Chondrocyte (in vitro differentiated cells): ENCODE measurements around the gene PCBP4. TPM values are rescaled to one million over a fixed set of nuclear protein-coding genes. Genes with fewer than 3 reads are reported as not detected.

Experiments used
- DNase-seq: peaks from one replicate; pipeline ENCODE4 v3.0.0; 2021; ENCODE audit warnings: mixed read lengths, low spot score
- H3K27ac Mint-ChIP-seq: one replicate; pipeline ENCODE4 v1.8.0; 2021; ENCODE audit warnings: mild to moderate bottlenecking, moderate library complexity, mixed read lengths; ENCODE audit not compliant: unreplicated experiment
- H3K27me3 Mint-ChIP-seq: 2 replicates; pipeline ENCODE4 v1.8.0; 2021; ENCODE audit warnings: low read depth, mixed read lengths
- H3K36me3 Mint-ChIP-seq: 2 replicates; pipeline ENCODE4 v1.8.0; 2021; ENCODE audit warnings: low read depth, mixed read lengths
- H3K4me1 Mint-ChIP-seq: 2 replicates; pipeline ENCODE4 v1.8.0; 2021; ENCODE audit warnings: low read depth, mild to moderate bottlenecking, mixed read lengths
- H3K4me3 Mint-ChIP-seq: one replicate; pipeline ENCODE4 v1.8.0; 2021; ENCODE audit warnings: mild to moderate bottlenecking, moderate library complexity, mixed read lengths; ENCODE audit not compliant: unreplicated experiment
- H3K9me3 Mint-ChIP-seq: 2 replicates; pipeline ENCODE4 v1.8.0; 2021; ENCODE audit warnings: low read depth, mixed read lengths
- CTCF ChIP-seq: fragments of 200-600 bp; sonication (generic); IDR thresholded peaks from 2 replicates; pipeline ENCODE4 v1.5.0; 2021; ENCODE audit warnings: antibody characterized with exemption, mild to moderate bottlenecking, moderate library complexity
- total RNA-seq: library from RNA; stranded (reverse); gene quantifications from 3 replicates; pipeline ENCODE4 v1.2.1, GENCODE V29; 2021

Gene PCBP4
- total RNA-seq, 1 donor from 2014 or later, result 63.8 TPM

- DNase-seq, result no peak
- peaks cover 26% of the 10 kb centered on the region for H3K36me3 Mint-ChIP-seq
- no peak overlapping the region for H3K4me3 Mint-ChIP-seq
- no peaks in the 10 kb centered on the region for H3K27me3 Mint-ChIP-seq
- H3K9me3 Mint-ChIP-seq, result no peaks in the 10 kb centered on the region
- no peak for TF ChIP-seq CTCF
- H3K4me1 Mint-ChIP-seq, result peaks cover 33% of the 10 kb centered on the region
- H3K27ac Mint-ChIP-seq, result no peak overlapping the region
Observed at GRCh38 chr3:51938780-51939425, 28.4 kb downstream of the PCBP4 start.

GRCh38 chr3:51937611-51938450 lies 29.4 kb downstream of the PCBP4 start:
- peaks cover 29% of the 10 kb centered on the region for H3K4me1 Mint-ChIP-seq
- H3K9me3 Mint-ChIP-seq, result no peaks in the 10 kb centered on the region
- no peak for DNase-seq
- no peak overlapping the region for H3K27ac Mint-ChIP-seq
- no peak overlapping the region for H3K4me3 Mint-ChIP-seq
- H3K27me3 Mint-ChIP-seq, result no peaks in the 10 kb centered on the region
- H3K36me3 Mint-ChIP-seq, result peaks cover 28% of the 10 kb centered on the region
- TF ChIP-seq CTCF, result no peak

GRCh38 chr3:51937014-51937413 lies 30.2 kb downstream of the PCBP4 start:
- DNase-seq, result no peak
- no peaks in the 10 kb centered on the region for H3K27me3 Mint-ChIP-seq
- H3K36me3 Mint-ChIP-seq, result peaks cover 28% of the 10 kb centered on the region
- TF ChIP-seq CTCF, result no peak
- peaks cover 22% of the 10 kb centered on the region for H3K4me1 Mint-ChIP-seq
- H3K4me3 Mint-ChIP-seq, result no peak overlapping the region
- no peaks in the 10 kb centered on the region for H3K9me3 Mint-ChIP-seq
- H3K27ac Mint-ChIP-seq, result no peak overlapping the region

GRCh38 chr3:51935886-51936755 lies 31.1 kb downstream of the PCBP4 start:
- Mint-ChIP-seq H3K9me3 (no peaks in the 10 kb centered on the region), H3K27ac (no peak overlapping the region), H3K27me3 (no peaks in the 10 kb centered on the region), H3K4me1 (peaks cover 20% of the 10 kb centered on the region), H3K4me3 (no peak overlapping the region), H3K36me3 (peaks cover 28% of the 10 kb centered on the region)
- TF ChIP-seq CTCF, result no peak
- no peak for DNase-seq
